Measurements from ENCODE around the gene CLDN6.

Gene CLDN6

DNA sequence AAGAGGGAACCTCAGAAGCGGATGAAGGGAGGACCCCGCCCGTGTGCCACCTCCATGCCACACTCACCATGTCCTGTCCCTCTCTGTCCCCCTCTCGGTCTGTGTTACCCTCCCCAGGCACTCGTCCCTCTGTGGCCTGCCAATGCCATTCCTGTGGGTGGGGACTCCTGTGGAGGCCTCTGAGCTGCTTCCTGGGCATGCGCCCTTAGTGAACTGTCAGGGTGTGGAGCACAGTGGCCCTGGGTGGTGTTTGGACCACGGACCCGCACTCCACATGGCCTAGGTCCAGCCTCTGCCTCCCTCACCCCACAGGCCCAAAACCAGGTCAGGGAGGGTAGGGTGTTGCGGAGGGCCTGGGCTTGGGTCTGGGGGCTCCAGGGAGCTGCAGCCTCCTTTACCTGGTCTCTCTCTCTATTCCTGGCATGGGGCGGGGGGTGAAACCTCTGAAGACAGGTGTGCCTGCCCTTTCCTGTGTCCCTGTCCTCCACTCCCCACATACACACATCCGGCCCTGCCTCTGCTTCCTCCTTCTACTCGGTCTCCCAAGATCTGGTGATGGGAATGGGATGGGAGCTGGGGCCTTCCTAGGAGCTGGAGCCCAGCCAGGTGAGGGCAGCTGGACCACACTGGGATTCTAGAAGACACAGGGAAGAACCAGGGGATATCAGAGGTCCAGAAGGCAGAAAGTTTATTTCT is 26.3 kb downstream of the CLDN6 start:
- TF ChIP-seq, protein P1, sequence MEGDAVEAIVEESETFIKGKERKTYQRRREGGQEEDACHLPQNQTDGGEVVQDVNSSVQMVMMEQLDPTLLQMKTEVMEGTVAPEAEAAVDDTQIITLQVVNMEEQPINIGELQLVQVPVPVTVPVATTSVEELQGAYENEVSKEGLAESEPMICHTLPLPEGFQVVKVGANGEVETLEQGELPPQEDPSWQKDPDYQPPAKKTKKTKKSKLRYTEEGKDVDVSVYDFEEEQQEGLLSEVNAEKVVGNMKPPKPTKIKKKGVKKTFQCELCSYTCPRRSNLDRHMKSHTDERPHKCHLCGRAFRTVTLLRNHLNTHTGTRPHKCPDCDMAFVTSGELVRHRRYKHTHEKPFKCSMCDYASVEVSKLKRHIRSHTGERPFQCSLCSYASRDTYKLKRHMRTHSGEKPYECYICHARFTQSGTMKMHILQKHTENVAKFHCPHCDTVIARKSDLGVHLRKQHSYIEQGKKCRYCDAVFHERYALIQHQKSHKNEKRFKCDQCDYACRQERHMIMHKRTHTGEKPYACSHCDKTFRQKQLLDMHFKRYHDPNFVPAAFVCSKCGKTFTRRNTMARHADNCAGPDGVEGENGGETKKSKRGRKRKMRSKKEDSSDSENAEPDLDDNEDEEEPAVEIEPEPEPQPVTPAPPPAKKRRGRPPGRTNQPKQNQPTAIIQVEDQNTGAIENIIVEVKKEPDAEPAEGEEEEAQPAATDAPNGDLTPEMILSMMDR (IDR thresholded peaks at IDR 0.05; ENCODE audit: control extremely low read depth, extremely low read depth, low read depth, missing control alignments): no peak
- ChIA-PET POLR2A (no interaction called here), CTCF (no interaction called here)
- no peak for DNase-seq (ENCODE audit: extremely low spot score)

- POLR2A ChIA-PET: no interaction called here
- CTCF ChIA-PET: interaction anchor here (1.0 kb wide), 1 partner anchor 11 kb away, joined by 3 read pairs; no protein-coding TSS in a partner anchor
- no peak for DNase-seq (ENCODE audit: extremely low spot score)
- TF ChIP-seq, protein P1 (IDR thresholded peaks at IDR 0.05; ENCODE audit: control extremely low read depth, extremely low read depth, low read depth, missing control alignments): no peak
These were observed 27.1 kb downstream of the CLDN6 start for GRCh38 chr16:2990891-2991290.

DNA sequence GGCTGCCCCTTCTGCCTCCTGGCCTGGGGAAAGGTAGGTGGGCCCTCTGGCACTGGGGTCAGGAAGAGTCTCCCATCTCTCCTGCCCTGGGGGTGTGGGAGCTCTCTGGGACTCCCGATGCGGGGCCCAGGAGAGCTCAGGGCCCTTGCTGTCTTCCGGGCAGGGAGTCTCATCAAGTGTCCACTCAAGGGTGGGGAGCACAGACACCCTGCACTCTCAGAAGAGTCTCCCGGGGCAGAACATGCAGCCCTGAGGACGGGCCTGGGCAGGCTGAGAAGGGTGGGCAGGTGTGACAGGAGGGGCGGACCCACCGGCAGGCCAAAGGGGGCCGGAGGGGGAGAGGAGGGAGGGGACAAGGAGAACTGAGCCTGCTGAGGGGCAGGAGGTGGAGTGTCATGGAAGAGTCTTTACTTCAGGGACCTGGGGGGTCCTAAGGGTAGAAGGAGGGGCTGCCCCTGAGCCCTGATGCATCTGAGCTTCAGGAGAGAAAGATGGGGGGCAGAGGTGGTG is 29.3 kb downstream of the CLDN6 start:
- no peak for DNase-seq (ENCODE audit: extremely low spot score)

DNA sequence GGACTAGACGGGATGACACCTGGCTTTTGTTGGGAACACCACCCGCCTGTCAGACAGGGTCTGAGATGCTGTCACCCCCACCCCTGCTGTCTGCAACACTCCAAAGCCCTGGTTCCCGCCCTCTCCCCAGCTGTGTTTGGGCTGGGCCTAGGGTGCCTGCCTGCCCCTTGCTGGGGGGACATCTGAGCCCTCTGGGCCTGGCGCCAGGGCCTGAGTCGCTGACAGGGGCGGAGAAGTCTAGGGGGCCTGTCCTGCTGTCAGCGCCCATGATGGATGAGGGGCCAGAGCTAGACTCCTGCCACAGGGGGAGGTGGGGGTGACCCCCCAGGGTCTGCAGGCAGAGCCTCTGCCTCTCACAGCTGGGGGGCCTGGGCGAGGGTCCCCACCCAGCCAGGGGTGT is 30.1 kb downstream of the CLDN6 start:
- ChIA-PET CTCF (no interaction called here), POLR2A (no interaction called here)
- TF ChIP-seq, protein P1 (IDR thresholded peaks at IDR 0.05; ENCODE audit: control extremely low read depth, extremely low read depth, low read depth, missing control alignments): no peak
- DNase-seq (ENCODE audit: extremely low spot score): no peak

More for the DNA sequence above, 29.3 kb downstream of the CLDN6 start:
- ChIA-PET CTCF (no interaction called here), POLR2A (no interaction called here)
- TF ChIP-seq, protein P1 (IDR thresholded peaks at IDR 0.05; ENCODE audit: control extremely low read depth, extremely low read depth, low read depth, missing control alignments): no peak

GRCh38 chr16:2987286-2987685 is 30.7 kb downstream of the CLDN6 start:
- DNase-seq (ENCODE audit: extremely low spot score): no peak
- POLR2A ChIA-PET: no interaction called here
- TF ChIP-seq, protein P1 (IDR thresholded peaks at IDR 0.05; ENCODE audit: control extremely low read depth, extremely low read depth, low read depth, missing control alignments): no peak
- CTCF ChIA-PET: no interaction called here

DNA sequence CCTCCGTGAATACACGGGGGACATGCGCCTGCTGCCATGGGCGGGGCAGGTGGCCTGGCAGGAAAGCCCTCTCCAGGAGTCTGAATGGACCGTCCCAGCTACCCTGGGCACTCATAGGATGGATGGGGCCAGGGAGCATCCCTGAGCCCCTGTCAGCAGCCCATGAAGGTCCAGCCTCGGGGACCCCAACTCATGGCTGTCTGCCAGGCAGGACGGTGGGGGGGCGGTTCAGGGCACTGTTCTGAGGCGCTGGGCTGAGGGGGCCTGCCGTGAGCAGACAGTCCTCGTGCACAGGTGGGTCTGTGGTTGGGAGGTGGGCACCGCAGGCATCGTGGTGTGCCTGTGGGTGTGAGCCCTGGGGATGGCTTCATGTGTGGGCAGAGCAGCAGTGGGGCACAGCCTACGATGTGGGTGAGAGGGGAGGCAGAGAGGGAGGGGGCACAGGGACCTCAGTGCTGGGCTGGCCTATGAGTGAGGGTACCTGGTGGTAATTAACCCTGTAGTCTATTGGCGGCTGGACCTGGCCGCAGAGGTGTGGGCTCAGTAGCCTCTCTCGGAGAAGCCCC is 31.3 kb downstream of the CLDN6 start:
- TF ChIP-seq, protein P1 (IDR thresholded peaks at IDR 0.05; ENCODE audit: control extremely low read depth, extremely low read depth, low read depth, missing control alignments): no peak
- CTCF ChIA-PET: no interaction called here
- DNase-seq (ENCODE audit: extremely low spot score): no peak
- POLR2A ChIA-PET: no interaction called here

All from GM10248 (cell line).